NT2/D1 (cell line): ENCODE measurements around the gene SFI1.

ENCODE experiments used
- SUZ12 ChIP-seq: IDR thresholded peaks from 2 replicates; pipeline ENCODE4 v1.6.1; 2011; ENCODE audit not compliant: insufficient read length, insufficient read depth; ENCODE audit errors: extremely low read depth
- YY1 ChIP-seq: IDR thresholded peaks from 2 replicates; pipeline ENCODE4 v1.6.1; 2011; ENCODE audit not compliant: insufficient read length, insufficient read depth
- ZNF274 ChIP-seq: IDR thresholded peaks from 2 replicates; pipeline ENCODE4 v1.6.1; 2011; ENCODE audit warnings: mild to moderate bottlenecking, low read depth, low read length

DNA sequence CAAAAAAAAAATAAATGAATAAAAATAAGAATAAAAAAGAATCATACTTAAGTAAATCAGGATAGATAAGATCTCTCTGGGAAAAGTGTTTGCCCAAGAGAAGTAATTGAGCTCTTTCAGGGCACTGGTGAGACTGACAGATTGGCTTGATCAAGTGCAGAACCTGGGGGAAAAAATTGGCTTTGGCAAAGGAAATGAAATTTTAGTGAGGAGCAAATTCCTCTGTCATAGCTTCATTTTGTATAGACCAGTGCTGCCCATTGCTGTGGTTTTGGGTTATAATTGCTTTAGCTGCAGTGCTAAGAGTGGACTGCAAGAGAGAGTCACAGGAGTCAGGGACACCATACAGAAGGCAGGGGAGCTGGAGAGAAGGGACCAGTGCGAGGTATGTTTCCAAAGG lies 35.7 kb downstream of the SFI1 start:
- TF ChIP-seq ZNF274 (no peak), YY1 (no peak), SUZ12 (no peak)
